HG03064 (cell line): ENCODE data around the gene FSD1.
"Not testable (repeated sequence)": the region's sequence is repeated elsewhere in the genome, so short reads cannot be mapped to it uniquely, and the experiment has no call there.

Source experiments
- ATAC-seq: cut with Tn5 transposase; IDR thresholded peaks from one replicate; pipeline ENCODE4 v1.9.1; 2021; ENCODE audit warnings: low read depth; ENCODE audit not compliant: unreplicated experiment

FSD1 gene

GRCh38 chr19:4313847-4314490, 9.6 kb downstream of the FSD1 start:
- ATAC-seq = no peak

- no peak for ATAC-seq
These were observed 12.6 kb downstream of the FSD1 start for GRCh38 chr19:4316956-4317355.

GRCh38 chr19:4318460-4318859, 14.1 kb downstream of the FSD1 start:
- ATAC-seq = no peak

GRCh38 chr19:4319067-4319718, 14.8 kb downstream of the FSD1 start:
- no peak for ATAC-seq

GRCh38 chr19:4320419-4320818, 16.0 kb downstream of the FSD1 start:
- ATAC-seq = no peak

- no peak for ATAC-seq
These were observed 18.7 kb downstream of the FSD1 start for GRCh38 chr19:4322942-4323665.

- ATAC-seq = no peak
These were observed 19.3 kb downstream of the FSD1 start for GRCh38 chr19:4323692-4324091.

GRCh38 chr19:4324228-4324627, 19.8 kb downstream of the FSD1 start:
- ATAC-seq = no peak

GRCh38 chr19:4326215-4326836, 21.9 kb downstream of the FSD1 start:
- no peak for ATAC-seq

- ATAC-seq = no peak
These were observed 22.4 kb downstream of the FSD1 start for GRCh38 chr19:4326837-4327251.

- no peak for ATAC-seq
These were observed 23.0 kb downstream of the FSD1 start for GRCh38 chr19:4327252-4327876.

GRCh38 chr19:4327877-4328242, 23.5 kb downstream of the FSD1 start:
- no peak for ATAC-seq

GRCh38 chr19:4328243-4328990, 24.0 kb downstream of the FSD1 start:
- ATAC-seq = peak; percentile 65

- not testable (repeated sequence) for ATAC-seq
These were observed 24.7 kb downstream of the FSD1 start for GRCh38 chr19:4328991-4329681.

- no peak for ATAC-seq
These were observed 25.5 kb downstream of the FSD1 start for GRCh38 chr19:4329858-4330257.

GRCh38 chr19:4334929-4335570, 30.7 kb downstream of the FSD1 start:
- no peak for ATAC-seq

GRCh38 chr19:4337906-4338440, 33.6 kb downstream of the FSD1 start:
- no peak for ATAC-seq

GRCh38 chr19:4338441-4339355, 34.3 kb downstream of the FSD1 start, which contains the start of gene STAP2:
Gene STAP2, minus strand, starts transcription at chr19:4338827. Its CDS starts 74 bp downstream, at chr19:4338753.
- no peak for ATAC-seq
